Stimulated activated CD4-positive, alpha-beta T cell treated with anti-CD3 and anti-CD28 coated beads, TNF-alpha, amount 100 ng/mL, for 4 hours (primary cell): Measurements from ENCODE around the gene PTPRD.

Experiments used
- DNase-seq, 3 experiments: peaks; one replicate each; pipeline ENCODE4 v3.0.0-alpha.2; 2020; ENCODE audit warnings: low read depth in 3 of 3

Gene PTPRD

DNA sequence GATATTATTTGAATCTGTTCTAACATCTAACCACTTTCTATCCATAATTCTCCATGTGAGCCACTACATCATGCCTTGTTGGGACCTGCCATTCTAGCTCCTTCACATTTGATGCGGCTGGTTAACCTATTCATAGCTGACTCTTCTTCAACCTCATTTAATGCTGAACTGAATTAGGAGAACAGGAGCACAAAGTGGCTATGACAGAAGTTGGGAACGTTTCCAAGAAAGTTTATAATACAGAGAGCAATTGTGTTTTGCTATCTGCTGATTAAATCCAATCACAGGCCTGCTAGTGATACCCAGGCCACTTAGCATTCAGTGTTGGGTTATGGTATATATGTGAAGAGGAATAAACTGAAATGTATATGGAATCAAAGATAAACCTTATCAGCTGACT, 440.3 kb downstream of the PTPRD start:
- DNase-seq: no peak

DNA sequence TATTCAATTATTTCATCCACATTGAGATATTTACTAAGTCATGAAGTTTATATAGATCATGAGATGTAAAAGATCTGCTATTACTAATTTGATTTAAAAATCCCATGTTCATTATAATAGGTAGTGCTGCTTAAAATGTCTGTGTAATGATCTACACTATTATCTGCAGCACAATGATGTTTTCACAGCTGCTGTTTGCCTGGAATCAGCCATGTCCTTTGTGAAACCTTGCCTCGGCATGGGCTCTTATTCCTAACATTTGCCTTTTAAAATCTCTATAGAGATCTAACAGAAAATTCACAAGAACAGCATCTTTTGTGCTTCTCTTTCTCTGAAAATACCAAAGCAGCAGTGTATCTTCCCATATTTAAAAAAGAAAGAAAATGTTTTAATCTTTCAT, 444.6 kb downstream of the PTPRD start:
- DNase-seq: no peak

DNA sequence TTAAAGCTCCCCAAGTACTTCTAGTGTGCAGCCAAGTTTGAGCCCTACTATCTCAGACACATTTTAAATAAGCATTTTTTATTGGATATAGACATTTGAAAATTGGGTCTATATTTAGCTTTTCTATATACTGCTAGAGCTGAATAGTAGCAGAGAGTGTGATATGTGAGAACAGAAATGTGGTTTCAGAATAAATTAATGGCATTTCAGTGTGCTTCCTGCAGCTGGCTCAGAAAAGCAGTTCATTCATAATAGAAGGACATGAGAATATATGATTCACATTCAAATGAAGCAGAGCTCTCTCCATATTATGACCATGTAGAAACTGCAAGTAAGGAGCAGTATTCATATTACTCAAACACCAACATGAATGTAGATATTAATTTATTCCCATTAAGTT, 464.0 kb downstream of the PTPRD start:
- DNase-seq: no peak

DNA sequence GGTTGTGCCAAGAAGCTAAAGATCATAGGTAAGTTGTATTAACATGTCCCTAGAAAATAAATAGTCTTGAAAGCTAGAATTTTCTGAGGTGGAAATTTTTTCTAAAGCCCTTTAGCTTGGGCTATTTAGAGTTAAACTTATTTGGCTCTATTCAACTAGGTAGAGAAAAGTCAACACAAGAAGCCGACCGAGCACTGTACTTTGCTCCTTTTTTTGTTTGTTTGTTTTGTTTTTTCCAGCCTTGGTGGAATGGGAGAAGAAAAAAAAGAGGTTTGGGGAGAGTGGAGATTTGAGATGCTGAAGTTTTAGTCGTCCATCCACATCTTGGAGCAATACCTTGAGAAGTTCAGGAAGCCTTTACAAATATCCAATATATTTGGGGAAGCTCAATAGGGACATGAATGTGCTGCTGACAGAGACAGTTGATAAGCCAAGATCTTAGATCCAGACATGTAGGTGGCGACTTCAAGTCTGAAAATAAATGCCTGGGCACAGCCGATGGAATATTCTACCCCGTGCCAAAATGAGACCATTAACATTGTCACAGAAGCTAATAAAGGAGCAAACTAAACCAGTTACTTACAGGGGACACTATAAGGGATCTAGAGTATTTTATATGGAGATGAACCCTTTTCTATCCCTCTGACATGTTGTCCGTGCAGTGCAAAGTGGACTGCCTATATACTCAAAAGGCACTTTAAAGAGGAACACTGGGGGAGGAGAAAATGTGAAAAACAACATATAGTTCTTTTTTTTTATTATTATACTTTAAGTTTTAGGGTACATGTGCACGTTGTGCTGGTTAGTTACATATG, 466.1 kb downstream of the PTPRD start:
- no peak for DNase-seq

DNA sequence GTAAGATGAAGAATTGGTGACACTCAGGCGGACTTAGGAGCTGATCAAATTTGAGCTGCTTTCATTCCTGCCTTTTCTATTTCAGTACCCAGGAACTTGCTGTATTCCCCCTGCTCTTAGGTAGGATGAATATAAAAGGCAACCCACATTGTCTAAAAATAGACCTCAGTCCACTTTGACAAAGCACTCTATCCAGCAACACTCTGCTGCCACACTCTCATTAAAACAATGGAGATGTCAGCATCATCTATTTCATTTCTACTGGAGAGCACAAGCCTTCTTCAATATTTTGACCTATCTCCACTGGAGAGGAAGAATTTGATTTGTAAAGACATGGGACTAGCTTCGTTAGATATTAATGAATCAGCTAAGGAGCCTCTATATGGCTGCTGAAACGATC, 468.4 kb downstream of the PTPRD start:
- no peak for DNase-seq

DNA sequence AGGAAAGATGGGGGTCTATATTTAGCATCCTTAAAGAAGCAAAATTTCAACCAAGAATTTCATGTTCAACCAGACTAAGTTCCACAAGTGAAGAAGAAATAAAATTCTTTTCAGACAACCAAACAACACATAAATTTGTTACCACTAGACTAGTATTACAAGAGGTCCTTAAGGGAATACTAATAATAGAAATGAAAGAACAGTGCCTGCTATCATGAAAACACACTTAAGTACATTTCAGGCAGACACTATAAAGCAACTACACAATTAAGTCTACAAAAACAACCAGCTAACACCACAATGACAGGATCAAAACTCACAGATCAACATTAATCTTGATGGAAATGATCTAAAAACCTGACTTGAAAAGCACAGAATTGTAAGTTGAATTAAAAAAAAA, 477.2 kb downstream of the PTPRD start:
- no peak for DNase-seq

DNA sequence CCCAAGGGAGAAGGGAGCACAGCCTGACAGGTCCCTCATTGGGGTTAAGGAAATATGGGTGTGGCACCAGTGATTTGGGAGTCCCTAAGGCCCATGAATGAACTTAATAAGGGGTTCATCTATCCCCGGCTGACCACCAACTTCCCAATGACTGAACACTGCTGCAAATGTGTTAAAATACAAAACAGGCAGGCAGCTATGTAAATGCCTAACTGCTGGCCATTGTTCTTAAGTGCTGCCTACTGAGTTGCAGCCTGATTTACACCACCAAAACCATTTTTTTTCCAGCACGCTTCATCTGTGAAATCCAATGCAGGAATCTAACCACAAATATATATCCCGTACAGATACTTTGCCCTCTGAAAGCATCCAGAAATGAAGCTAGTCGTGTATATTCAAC, 478.5 kb downstream of the PTPRD start:
- no peak for DNase-seq

DNA sequence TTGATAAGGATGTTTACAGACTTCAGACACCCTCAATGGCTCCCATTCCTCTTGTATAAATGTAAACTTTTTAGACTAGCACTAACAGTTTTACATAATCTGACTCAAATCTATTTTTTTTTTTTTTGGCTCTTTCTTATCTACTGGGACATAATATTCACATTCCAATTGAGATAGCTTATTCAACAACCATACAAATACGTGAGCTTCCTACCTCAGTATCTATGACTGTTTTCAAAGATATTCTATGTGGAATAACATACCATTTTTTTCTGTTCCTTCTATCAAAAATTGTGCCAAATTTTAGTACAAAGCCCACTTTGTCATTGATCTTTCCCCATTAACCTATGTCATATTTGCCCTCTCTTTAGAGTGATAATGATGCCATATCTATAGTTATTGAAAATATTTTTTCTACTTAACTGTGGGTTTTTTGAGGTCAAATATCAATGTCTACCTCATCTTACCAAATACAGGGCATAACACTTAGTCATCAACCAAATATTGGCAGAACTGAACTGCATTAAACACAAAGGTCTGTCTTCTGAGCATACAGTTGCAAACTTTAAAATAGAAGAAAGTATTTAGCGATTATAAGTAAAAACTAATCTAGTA, 482.6 kb downstream of the PTPRD start:
- no peak for DNase-seq

DNA sequence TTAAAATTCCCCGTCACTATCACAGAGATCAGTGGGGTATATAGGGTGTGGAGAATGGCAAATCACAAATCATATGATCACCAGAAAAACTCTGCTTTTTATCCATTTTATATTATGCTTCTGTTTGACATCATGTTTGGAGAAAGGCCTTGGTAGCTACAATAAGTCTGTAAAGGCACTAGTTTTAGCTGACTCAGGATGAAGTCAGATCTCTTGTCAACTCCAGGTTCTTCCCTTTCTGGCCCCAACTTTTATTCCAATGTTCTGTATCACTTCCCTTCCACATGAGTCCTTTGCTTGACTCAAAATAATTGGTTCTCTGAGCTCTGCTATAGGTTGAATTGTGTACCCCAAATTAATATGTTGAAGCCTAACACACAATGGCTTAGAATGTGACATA, 484.9 kb downstream of the PTPRD start:
- DNase-seq: no peak

DNA sequence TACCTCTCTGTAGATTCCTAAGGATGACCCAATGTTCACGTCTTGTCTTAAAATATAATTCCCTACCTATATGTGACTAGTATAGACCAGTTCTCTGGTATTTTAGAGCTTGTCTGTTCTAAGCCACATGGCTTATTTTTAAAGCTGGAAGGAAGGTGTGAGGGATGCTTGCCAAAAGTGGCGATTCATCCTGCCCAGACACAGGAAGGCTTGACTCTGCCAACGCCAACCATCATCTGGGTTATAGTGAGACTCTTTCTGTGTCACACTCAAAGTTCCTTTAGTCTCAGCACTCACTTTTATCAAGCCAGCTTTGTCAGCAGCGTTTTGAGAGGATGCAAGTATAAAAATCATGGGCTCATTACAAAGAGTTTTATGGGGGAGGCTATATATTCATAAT, 500.0 kb downstream of the PTPRD start:
- DNase-seq: no peak

DNA sequence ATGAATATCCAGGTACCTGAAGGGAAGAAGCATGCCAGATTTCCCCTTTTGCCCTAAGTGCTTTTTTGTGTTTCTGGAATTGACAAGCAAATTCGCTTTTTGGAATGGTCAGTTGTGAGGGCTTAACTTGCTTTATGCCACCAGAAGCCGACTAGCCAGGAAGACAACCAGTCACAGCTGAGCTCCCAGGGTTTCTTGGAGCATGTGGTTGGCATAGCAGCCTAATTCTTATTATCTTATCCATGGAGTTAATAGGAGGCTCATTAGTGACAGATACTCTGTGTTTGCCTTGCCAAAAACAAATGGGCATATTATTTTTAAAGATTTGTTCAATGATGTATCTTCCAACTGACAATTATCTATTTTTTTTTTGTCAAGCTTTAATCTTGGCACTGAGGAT, 500.7 kb downstream of the PTPRD start:
- no peak for DNase-seq

DNA sequence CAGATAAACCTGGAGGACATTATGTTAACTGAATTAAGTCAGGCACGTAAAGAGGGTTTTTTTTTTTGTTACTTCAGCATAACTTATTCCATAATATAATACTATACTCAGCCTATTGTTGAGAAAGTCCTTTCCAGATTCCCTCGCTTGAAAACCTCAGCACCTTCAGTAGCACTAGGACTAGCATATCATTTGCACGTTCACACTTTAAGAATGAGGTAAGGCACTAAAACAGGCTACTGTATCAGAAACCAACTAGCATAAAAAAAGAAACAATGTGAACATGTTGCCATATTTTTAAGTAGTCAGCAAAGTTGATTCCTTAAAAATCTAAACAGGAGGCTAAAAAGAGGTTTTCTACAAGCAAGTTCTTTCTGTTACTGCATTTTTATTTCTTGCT, 504.0 kb downstream of the PTPRD start:
- DNase-seq: no peak

DNA sequence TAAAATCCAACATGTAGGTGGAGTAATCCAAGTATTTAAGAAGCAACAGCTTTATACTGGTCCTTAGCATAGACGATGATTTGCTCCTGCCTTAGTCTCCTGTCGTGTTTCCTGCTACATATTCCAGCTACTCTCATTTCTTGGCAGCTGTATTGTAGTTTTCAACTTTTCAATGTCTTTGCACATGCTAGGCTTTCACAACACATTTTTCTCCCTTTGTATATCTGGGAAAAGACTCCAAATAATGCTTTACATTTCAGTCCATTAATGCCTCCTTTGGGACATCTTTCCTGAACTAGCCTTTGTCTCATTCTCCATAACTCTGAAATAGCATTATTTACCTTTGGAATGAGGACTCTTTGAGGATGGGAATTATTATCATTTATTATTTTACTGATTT, 508.0 kb downstream of the PTPRD start:
- DNase-seq: no peak

DNA sequence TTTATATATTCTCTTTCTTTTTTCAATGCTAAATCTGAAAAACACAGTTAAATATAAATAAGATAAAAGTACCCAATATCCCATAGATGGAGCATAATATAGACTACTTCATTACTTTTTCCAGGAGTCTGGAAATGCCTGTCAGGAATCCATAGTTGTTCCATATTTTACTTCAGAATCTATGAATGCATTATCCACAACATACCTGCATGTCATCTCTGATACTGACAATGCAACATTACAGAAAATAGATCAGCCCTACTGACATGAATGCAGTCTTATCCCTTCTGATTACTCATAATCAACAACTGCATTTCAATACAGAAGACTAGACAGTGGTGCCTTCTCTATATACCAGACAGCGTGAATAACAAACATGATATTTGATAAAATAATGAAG, 517.6 kb downstream of the PTPRD start:
- no peak for DNase-seq

DNA sequence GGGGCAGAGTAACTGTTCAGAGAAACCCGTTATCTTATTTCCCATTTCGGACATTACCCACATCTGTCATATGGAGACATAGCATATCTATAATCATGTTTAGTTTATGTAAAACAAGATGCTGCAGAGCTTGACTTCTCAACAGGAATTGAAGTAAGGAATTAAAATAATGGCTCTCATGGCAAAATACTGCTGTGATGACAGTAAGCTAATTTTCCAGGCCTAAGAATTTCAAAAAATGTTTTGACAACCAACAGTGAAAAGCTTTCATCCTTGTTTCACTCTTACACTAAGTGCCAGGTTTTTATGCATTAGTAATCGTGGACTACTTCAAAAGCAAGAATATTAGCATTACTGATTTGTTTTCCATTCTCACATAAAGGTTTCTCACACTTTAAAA, 518.2 kb downstream of the PTPRD start:
- no peak for DNase-seq

DNA sequence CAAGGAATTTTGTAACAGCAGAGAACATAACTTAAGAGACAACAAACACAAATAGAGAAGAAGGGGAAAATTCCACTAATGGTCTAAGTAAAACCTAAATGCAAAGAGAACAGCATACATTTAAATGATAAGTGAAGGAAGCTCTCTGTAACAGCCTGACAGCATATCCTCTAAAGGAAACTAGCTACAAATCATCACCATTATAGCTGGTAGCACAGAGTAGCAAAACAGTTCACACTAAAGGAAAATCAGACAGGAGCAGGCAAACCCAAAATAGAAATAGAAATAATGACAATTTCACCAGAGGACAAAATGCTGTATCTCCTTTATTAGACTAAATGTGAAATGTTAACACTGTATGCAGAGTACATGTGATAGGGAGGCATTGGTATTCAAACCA, 532.8 kb downstream of the PTPRD start:
- no peak for DNase-seq

DNA sequence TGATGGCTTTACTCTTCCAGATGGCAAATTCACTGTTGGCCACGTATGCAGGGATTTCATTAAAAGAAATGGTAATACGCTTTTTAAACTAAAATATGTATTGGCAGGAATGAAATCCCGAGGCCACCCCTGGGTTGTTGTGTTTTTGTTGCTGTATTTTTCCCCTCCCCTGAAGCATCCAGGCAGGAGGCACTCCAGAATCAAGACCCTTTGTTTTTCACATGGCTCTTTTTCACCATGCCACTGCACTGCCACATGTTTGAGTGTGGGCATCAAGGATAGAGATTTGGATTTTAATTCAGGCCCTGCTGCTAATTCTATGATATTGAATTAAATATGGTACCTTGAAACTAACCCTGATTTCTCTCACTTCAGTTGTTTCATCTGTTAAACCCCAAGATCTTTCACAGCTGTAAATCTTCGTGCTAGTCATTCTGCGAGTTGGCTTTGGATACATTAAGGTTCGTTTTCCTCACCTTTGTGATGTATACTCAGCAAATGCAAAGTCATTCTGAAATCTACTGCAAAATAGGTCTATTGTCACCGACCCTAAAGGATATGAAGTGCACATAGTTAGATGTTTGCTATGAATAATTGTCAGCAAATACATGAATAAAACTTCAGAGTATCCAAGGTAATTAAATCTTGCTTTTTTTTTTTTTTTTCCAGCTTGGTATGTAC, 533.4 kb downstream of the PTPRD start:
- DNase-seq: no peak

DNA sequence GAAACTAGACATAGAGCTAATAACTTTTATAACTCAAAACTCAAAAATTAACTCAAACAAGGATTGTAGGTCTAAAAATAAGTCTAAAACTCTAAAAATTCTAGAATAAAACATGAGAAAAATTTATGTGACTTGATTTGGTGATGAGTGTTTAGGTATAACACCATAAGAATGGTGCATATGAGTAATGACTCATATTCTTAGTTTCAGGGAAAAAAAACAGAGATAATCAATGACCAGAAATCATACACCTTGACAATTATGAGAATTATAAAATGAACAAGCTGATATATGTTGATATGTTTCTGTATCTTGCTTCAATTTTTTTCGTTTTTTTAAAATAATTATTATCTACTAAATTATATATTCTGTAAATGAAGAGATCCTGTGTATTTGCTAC, 541.2 kb downstream of the PTPRD start:
- no peak for DNase-seq

DNA sequence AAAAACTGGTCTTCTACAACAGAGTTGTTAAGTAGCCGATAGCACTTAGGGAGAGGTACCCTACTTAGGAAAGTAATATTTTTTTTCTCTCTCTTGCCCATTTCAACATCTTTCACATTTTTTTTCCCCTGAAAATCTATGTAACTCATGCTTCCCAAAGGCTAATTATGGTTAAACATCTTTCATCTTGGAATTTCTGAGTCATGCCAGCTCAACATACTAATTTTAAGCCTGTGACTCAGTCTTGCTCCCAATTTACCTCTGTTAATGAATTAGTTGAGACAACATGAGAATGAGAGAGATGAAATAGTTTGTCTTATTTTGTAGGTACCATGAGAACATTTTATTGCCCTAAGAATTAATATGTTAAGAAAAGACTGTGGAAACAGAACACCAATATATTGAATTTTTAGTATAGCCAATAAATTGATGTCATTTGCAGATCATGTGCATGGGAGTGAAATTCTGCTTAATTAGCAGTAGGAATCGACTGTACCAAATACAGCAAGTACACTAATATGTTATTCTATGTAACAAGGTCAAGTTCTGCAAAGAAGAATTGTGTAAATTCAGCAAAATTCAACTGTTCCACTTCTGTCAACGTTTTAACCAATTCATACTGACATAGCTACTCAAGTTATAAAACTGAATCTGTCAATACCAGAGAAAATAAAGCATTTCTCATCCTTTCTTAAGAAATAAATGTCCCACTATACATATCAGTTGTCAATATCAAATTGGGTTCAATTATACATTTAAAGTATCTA, 550.0 kb downstream of the PTPRD start:
- no peak for DNase-seq

DNA sequence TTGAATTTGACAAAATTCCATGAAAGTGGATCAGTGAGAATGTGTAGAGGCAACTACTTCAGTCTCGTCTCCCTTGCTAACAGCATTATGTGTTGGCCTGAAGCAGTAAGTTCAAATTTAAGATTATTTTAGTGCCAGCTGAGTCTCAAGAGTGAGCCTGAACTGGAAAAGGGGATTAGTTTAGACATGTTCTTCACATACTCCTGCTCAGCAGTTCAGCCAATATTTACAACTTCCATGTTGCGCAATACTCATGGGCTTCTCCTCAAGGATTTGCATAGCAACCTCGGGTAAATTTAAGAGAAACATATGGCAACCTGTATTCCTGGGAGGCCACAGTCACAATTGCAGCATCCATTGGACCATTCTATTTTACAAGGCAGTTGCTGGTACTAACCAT, 553.8 kb downstream of the PTPRD start:
- DNase-seq: no peak

DNA sequence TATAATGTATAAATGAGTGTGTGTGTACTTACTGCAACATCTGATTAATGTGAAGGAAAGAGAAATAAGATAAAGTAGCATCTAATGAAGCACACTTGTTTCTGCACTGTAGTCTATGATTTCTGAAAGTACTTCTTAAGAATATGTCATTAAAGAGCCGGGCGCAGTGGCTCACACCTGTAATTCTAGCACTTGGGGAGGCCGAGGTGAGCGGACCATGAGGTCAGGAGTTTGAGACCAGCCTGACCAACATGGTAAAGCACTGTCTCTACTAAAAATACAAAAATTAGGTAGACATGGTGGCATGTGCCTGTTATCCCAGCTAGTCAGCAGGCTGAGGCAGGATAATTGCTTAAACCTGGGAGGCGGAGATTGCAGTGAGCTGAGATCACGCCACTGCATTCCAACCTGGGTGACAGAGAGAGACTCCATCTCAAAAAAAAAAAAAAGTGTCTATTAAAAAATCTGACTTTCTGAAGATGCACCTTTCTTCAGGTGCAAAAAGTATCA, 556.9 kb downstream of the PTPRD start:
- DNase-seq: no peak

DNA sequence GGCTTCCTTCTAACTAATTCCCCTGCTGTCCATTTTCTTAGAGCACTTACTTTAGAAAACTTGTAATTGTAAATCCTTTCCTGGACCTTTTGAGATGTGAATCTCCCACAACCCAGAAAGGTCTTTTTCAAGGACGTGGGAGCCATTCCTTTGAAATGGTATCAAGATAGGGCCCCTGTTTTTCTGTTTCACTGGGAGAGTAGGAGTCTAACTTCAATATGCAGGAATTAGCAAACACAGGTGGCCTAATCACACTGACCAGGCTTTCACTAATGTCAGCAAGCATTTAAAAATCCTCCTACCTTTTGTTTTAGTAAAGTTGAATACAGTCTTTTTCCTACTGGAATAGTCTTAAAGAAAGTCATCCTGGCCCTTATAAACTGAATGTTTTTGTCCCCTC, 558.3 kb downstream of the PTPRD start:
- no peak for DNase-seq
